Right lobe of liver (tissue), 6 donors: ENCODE measurements around the gene SERTAD4. TPM values are rescaled to one million over a fixed set of nuclear protein-coding genes. Genes with fewer than 3 reads are reported as not detected.
"Not testable (repeated sequence)": the region's sequence is repeated elsewhere in the genome, so short reads cannot be mapped to it uniquely, and the experiment has no call there.

ENCODE experiments used
- ATAC-seq, 4 donors: fragments of 200-7000 bp; cut with Tn5 transposase; one replicate each; pipeline ENCODE4 v1.9.1; 2020; ENCODE audit warnings: mild to moderate bottlenecking in 4 of 4, moderate library complexity in 4 of 4
- DNase-seq, 3 donors: peaks; one replicate each; pipeline ENCODE4 v3.0.0-alpha.2; 2020
- H3K27ac ChIP-seq, 3 donors: fragments of 200-600 bp; one replicate each; pipeline ENCODE4 v1.8.0; 2022
- H3K27me3 ChIP-seq, 2 donors: fragments of 200-600 bp; one replicate each; pipeline ENCODE4 v1.8.0; 2022
- H3K36me3 ChIP-seq, 4 donors: fragments of 200-600 bp; sonication (generic) in 1 of 4; one replicate each; pipeline versions ENCODE4 v1.5.1 to v1.8.0; 2017 to 2022; ENCODE audit warnings: control low read depth in 1 of 4
- H3K4me1 ChIP-seq, 4 donors: fragments of 200-600 bp; sonication (generic) in 1 of 4; one replicate each; pipeline versions ENCODE4 v1.5.1 to v1.8.0; 2017 to 2022; ENCODE audit warnings: control low read depth in 1 of 4
- H3K4me3 ChIP-seq, 3 donors: fragments of 200-600 bp; one replicate each; pipeline ENCODE4 v1.8.0; 2022
- H3K9me3 ChIP-seq, 4 donors: fragments of 200-600 bp; sonication (generic) in 1 of 4; one replicate each; pipeline versions ENCODE4 v1.5.1 to v1.8.0; 2017 to 2022; ENCODE audit warnings: control low read depth in 1 of 4
- POLR2A ChIP-seq: fragments of 450-650 bp; IDR thresholded peaks from one replicate; pipeline ENCODE4 v1.6.1; 2017; ENCODE audit warnings: antibody characterized with exemption, mild to moderate bottlenecking
- WGBS: methylation state at CpG from one replicate; pipeline ENCODE4 v1.1.6; 2018; ENCODE audit warnings: low coverage, low lambda C conversion rate; ENCODE audit not compliant: insufficient coverage; ENCODE audit errors: missing lambda C conversion rate; 5-methylcytosine and 5-hydroxymethylcytosine counted together
- intact Hi-C, 2 donors: fragments of 100-400 bp; cut with DNase I; formaldehyde crosslinking; loops; one replicate each; pipeline versions ENCODE4 v1.11.2 to v1.14.1; 2022
- long read RNA-seq: library from polyadenylated mRNA; unstranded; transcript quantifications from one replicate; pipeline ENCODE4 v2.0.0, GENCODE V29; 2019
- total RNA-seq, 6 experiments: library from RNA; depleted of rRNA in 2 of 6; stranded (reverse); fragments of >200 nt in 2 of 6; fragmentation: NEBNext Ultra II Directional in 3 of 6; extraction: Animal tissue kit (Norgen Biotek cat#: 25700) in 3 of 6; gene quantifications; one replicate each; pipeline versions ENCODE4 v1.1.0 to v1.2.4, GENCODE V29; 2016 to 2023
- TF ChIP-seq, protein P1 (sequence below), 4 donors: fragments of 200-600 bp in 3 of 4; fragments of 450-650 bp in 1 of 4; IDR thresholded peaks; one replicate each; pipeline versions ENCODE4 v1.5.1 to v1.8.0; 2016 to 2022; ENCODE audit warnings: antibody characterized with exemption in 4 of 4, mild to moderate bottlenecking in 2 of 4
- donor health status: DM: no; HTN: yes; CAD: no.
- donor health status: DM: no; HTN: no; CAD: no.
- donor health status: DM: no; HTN: no; CAD: no.
- donor health status: DM: no; HTN: yes; CAD: no.
- donor health status: DM: no; HTN: yes; CAD: no.

Gene SERTAD4
- total RNA-seq: not detected
- long read RNA-seq: 0 reads

DNA sequence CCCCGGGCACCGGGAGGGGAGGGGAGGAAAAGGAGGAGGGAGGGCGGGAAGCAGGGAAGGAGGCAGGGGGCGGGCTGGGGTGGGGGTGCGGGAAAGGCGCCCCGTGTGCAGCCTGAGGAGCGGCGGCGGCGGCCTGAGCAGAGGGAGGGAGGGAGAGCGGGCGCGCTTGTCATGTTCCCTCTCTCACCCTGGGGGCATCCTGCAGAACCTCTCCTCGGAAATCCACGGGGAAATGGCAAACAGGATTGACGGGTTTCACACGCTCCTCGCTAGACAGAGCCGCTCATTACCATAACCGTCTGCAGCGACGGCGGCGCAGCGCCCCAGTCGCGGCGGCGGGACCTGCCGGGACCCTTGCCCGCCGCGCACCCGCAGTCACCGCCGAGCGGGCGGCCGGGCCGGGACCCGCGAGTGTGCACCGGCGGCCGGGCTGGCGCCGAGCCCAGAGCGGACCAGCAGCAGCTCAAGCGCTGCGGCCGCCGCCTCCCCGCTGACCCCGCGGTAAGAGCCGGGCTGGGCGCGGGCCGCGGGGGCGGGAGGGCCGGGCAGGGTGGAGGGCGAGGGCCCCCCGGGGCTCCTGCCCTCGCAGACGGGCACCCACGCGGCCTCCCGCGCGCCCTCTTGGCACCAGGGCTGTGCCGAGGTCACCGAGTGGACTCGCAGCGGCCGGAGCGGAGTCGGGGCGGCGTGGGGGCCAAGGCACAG is at the start of gene SERTAD4:
TSS of gene SERTAD4 (plus strand) at position 286 of the 705 bp plus-strand sequence. CDS start 5,165 bp downstream, outside the sequence.
- peaks cover 0 to 21% (median 0%) of the 10 kb centered on the region in 4 donors for H3K4me1 ChIP-seq
- H3K9me3 ChIP-seq: no peaks in the 10 kb centered on the region
- H3K27ac ChIP-seq: no peak within 1 kb of the TSS
- 0% methylated on average over 4 of the region's 81 CpGs for WGBS
- H3K27me3 ChIP-seq: peaks cover 0 to 31% of the 10 kb centered on the region in 2 donors
- no peaks in the 10 kb centered on the region for H3K36me3 ChIP-seq
- no peak for TF ChIP-seq POLR2A
- TF ChIP-seq, protein P1, sequence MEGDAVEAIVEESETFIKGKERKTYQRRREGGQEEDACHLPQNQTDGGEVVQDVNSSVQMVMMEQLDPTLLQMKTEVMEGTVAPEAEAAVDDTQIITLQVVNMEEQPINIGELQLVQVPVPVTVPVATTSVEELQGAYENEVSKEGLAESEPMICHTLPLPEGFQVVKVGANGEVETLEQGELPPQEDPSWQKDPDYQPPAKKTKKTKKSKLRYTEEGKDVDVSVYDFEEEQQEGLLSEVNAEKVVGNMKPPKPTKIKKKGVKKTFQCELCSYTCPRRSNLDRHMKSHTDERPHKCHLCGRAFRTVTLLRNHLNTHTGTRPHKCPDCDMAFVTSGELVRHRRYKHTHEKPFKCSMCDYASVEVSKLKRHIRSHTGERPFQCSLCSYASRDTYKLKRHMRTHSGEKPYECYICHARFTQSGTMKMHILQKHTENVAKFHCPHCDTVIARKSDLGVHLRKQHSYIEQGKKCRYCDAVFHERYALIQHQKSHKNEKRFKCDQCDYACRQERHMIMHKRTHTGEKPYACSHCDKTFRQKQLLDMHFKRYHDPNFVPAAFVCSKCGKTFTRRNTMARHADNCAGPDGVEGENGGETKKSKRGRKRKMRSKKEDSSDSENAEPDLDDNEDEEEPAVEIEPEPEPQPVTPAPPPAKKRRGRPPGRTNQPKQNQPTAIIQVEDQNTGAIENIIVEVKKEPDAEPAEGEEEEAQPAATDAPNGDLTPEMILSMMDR (IDR thresholded peaks at IDR 0.05): no peak
- H3K4me3 ChIP-seq: peak within 1 kb of the TSS; percentile 9 to 31 (median 18)
- intact Hi-C loops: no loop called here
- DNase-seq (no peak), ATAC-seq (peak; percentile 10 to 26 (median 16))

GRCh38 chr1:210185063-210185462 is 47.5 kb upstream of the SERTAD4 start:
- H3K4me1 ChIP-seq: no peaks in the 10 kb centered on the region
- H3K9me3 ChIP-seq: no peaks in the 10 kb centered on the region
- H3K27me3 ChIP-seq: no peaks in the 10 kb centered on the region
- H3K27ac ChIP-seq: no peak overlapping the region
- no peak for DNase-seq
- no peak for ATAC-seq
- no peak overlapping the region for H3K4me3 ChIP-seq
- intact Hi-C loops: no loop called here
- 41% methylated on average over 2 of the region's 2 CpGs for WGBS
- TF ChIP-seq, protein P1 (IDR thresholded peaks at IDR 0.05): no peak
- TF ChIP-seq POLR2A: no peak
- no peaks in the 10 kb centered on the region for H3K36me3 ChIP-seq

GRCh38 chr1:210187849-210188606 is 44.6 kb upstream of the SERTAD4 start:
- H3K9me3 ChIP-seq, DNase-seq, H3K4me3 ChIP-seq, H3K36me3 ChIP-seq, H3K27me3 ChIP-seq, intact Hi-C loops, H3K4me1 ChIP-seq, H3K27ac ChIP-seq, ATAC-seq: not testable (repeated sequence)
- 76% methylated on average over 18 of the region's 18 CpGs for WGBS

DNA sequence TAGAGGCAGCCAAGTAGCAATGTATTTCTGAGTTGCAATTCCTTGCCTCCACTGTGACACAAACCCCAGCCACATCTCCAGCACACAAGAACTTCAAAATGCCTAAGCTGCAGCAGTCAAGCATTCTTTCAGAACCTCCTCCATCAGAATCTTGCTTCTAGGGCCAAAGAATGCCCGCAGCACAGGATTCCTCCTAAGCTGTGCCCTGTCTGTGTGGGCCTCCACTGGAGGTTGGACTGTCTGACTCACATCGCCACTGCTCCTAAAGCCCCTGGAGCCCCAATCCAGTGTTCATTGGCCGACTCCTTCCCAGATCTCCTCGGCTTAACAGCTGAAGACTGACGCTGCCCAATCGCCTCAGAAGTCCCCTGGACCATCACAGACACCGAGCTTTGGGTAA is 43.2 kb upstream of the SERTAD4 start:
- Histone ChIP-seq H3K36me3 (no peaks in the 10 kb centered on the region), H3K27ac (no peak overlapping the region), H3K4me1 (no peaks in the 10 kb centered on the region), H3K4me3 (no peak overlapping the region), H3K27me3 (no peaks in the 10 kb centered on the region), H3K9me3 (no peaks in the 10 kb centered on the region)
- intact Hi-C loops: no loop called here
- WGBS: no CpG with 5 or more reads among the region's 7 CpGs
- DNase-seq: no peak
- ATAC-seq: no peak
- TF ChIP-seq, protein P1 (IDR thresholded peaks at IDR 0.05): no peak
- no peak for TF ChIP-seq POLR2A

- no peaks in the 10 kb centered on the region for H3K4me1 ChIP-seq
- DNase-seq (no peak), ATAC-seq (no peak)
- no peak overlapping the region for H3K27ac ChIP-seq
- intact Hi-C loops: no loop called here
- no peak overlapping the region for H3K4me3 ChIP-seq
- H3K9me3 ChIP-seq: no peaks in the 10 kb centered on the region
- TF ChIP-seq, protein P1 (IDR thresholded peaks at IDR 0.05): no peak
- no peak for TF ChIP-seq POLR2A
- H3K27me3 ChIP-seq: no peaks in the 10 kb centered on the region
- WGBS: 56% methylated on average over 8 of the region's 8 CpGs
- no peaks in the 10 kb centered on the region for H3K36me3 ChIP-seq
Measured at GRCh38 chr1:210195635-210196160, 36.9 kb upstream of the SERTAD4 start.

DNA sequence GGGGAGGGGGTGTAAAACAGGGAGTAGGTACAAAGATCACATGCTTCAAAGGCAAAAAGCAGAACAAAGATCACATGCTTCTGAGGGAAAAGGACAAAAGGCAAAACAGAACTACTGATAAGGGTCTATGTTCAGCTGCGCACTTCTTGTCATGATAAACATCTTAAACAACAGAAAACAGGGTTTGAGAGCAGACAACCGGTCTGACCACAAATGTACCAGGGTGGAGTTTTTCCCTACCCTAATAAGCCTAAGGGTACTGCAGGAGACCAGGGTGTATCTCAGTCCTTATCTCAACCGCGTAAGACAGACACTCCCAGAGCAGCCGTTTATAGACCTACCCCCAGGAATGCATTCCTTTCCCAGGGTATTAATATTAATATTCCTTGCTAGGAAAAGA is 36.3 kb upstream of the SERTAD4 start:
- H3K27ac ChIP-seq, H3K27me3 ChIP-seq, intact Hi-C loops, H3K9me3 ChIP-seq, H3K4me3 ChIP-seq, H3K36me3 ChIP-seq, DNase-seq, H3K4me1 ChIP-seq, ATAC-seq: not testable (repeated sequence)
- WGBS: 66% methylated on average over 4 of the region's 5 CpGs
